ACHN (cell line): ENCODE measurements around the gene FERMT2.

Source experiments
- DNase-seq: peaks from one replicate; pipeline ENCODE4 v3.0.0-alpha.2; 2015
- in situ Hi-C: cut with HindIII; loops from 2 replicates; pipeline ENCODE4 v1.10.0; 2017; ENCODE audit warnings: low sequenced_read_pairs, low pct_ligation_motif_present, low pct_unique_long_range_greater_than_20kb

FERMT2 gene

DNA sequence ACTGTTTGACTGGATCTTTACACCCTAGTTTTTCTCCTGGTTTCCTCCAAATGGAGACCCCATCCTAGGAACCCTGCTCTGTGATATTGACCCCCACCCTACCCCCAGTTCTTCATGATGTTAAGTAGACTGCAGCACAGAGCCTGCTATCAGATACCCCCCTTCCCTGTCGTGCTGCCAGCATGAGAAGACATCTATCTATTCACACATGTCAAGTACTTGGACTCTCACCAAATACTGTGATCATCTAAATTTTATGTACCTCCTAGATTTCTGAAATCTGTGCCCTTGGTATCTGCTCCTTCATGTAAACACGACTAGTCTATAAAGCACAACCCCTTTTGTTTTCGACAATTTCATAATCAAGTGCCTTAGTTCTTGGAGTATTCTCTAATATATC, 38.9 kb downstream of the FERMT2 start:
- in situ Hi-C loops: no loop called here
- no peak for DNase-seq

- DNase-seq: no peak
- in situ Hi-C loops: no loop called here
These were observed 40.3 kb downstream of the FERMT2 start for GRCh38 chr14:52910572-52910971.

GRCh38 chr14:52907949-52908348, 42.9 kb downstream of the FERMT2 start:
- in situ Hi-C loops: no loop called here
- no peak for DNase-seq

DNA sequence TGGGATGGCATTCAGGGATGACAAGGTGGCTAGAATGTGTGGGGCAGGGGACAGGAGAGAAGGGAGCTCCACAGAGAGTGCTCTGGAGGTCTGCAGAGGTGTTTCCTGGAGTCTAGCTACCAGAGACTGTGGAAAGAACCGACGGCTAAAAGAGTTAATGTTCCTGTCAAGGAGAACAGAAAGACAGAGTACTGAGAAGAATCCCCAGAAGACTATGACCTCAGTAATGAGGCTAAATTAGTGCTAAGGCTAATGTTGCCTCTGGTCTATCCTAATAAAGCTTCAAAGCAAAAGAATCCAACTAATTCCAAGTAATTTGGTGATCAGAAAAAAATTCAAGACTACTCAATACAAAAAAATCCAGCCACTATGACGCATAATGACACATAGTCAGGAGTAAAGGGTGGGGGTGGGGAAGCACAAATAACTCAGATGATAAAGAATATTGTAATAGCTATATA, 44.7 kb downstream of the FERMT2 start:
- peak; percentile 79 for DNase-seq
- in situ Hi-C loops: no loop called here

- no peak for DNase-seq
- in situ Hi-C loops: no loop called here
These were observed 47.8 kb downstream of the FERMT2 start for GRCh38 chr14:52902971-52903619.

- no peak for DNase-seq
- in situ Hi-C loops: no loop called here
These were observed 49.4 kb downstream of the FERMT2 start for GRCh38 chr14:52901357-52901980.

GRCh38 chr14:52900731-52901130, 50.1 kb downstream of the FERMT2 start:
- in situ Hi-C loops: no loop called here
- no peak for DNase-seq

DNA sequence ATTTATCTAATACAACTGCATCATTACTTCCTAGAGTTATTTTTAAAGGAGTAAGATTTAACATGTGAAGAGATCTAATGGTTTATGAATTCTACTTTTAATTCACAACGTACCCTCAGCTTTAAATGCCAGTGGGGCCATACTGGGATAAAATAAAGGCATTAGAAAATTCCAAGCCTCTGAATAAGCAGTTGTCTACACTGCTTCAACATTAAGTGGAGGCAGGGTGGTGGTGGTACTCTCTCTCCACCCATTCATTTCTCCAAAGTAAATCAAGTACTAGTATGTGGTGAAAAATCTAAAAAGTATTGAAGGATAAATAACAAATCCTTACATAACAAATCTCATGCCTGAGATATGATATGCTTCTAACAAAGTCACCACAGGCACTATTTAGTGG, 52.4 kb downstream of the FERMT2 start:
- in situ Hi-C loops: no loop called here

GRCh38 chr14:52895000-52895399, 55.9 kb downstream of the FERMT2 start:
- no peak for DNase-seq

More for the DNA sequence above, 52.4 kb downstream of the FERMT2 start:
- DNase-seq: no peak

DNA sequence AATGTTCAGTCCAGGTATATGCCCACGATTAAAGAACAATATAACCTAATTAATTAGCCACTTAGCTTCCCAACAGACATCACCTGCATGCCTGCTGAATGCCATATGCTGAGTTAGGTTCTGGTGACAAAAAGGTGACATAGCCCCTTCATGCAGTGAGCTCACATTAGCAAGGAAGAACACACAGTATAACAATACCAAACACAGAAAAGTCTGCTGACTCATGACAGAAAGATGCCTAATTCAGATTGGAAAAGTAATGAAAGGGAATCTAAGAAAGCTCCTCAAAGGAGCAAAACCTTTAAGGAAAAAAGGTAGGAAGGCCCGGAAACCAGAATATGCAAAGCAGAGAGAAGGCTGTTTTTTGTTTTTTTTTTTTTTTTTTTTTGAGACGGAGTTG, 59.0 kb downstream of the FERMT2 start:
- in situ Hi-C loops: no loop called here

More at GRCh38 chr14:52895000-52895399, 55.9 kb downstream of the FERMT2 start:
- in situ Hi-C loops: no loop called here

GRCh38 chr14:52888839-52889838, 61.7 kb downstream of the FERMT2 start:
- DNase-seq: no peak
- in situ Hi-C loops: no loop called here

More for the DNA sequence above, 59.0 kb downstream of the FERMT2 start:
- DNase-seq: no peak

DNA sequence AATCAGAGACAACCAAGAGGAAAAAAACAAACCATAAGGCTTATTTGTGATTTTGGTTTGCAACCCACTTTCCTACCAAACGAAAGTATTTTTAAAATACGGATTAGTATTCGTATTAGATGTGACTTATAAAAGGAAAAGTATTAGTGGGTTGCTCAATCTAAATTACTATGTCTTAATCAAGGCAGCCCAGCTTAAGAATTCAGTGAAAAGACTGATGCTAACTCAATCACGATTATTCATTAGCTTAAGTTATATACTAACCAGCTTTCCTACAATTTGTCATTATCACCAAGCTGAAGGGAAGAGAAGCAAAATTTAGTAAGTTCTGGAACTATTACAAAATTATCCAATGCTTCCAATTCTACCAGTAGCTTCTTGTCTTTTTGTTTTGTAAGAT, 62.7 kb downstream of the FERMT2 start:
- in situ Hi-C loops: no loop called here
- no peak for DNase-seq

GRCh38 chr14:52885230-52885629, 65.6 kb downstream of the FERMT2 start:
- in situ Hi-C loops: no loop called here
- no peak for DNase-seq

GRCh38 chr14:52883658-52884057, 67.2 kb downstream of the FERMT2 start:
- no peak for DNase-seq
- in situ Hi-C loops: no loop called here

DNA sequence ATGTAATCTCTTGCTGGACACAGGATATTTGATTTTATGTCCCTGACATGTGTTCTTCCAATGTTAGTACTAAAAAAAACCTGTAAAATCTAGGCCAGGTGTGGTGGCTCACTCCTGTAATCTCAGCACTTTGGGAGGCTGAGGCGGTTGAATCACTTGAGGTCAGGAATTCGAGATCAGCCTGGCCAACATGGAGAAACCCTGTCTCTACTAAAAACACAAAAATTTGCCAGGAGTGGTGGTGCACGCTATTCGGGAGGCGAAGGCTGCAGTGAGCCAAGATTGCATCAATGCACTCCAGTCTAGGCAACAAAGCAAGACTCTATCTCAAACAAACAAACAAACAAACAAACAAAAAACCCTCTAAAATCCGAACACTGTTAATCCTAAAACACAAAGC, 68.0 kb downstream of the FERMT2 start:
- in situ Hi-C loops: no loop called here
- DNase-seq: no peak

DNA sequence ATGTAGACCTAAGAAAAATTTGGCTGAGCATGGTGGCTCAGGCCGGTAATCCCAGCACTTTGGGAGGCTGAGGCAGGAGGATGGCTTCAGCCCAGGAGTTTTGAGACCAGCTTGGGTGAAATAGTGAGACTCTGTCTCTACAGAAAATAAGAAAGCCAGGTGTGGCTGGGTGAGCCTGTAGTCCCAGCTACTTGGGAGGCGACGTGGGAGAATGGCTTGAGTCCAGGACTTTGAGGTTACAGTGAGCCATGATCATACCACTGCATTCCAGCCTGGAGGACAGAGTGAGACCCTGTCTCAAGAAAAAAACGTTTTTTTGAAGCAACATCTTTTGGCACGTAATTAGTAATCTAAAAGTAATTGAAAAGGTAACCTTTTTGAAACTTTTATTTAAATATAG, 70.9 kb downstream of the FERMT2 start:
- no peak for DNase-seq
- in situ Hi-C loops: no loop called here

- DNase-seq: no peak
- in situ Hi-C loops: no loop called here
These were observed 71.9 kb downstream of the FERMT2 start for GRCh38 chr14:52878946-52879345.

DNA sequence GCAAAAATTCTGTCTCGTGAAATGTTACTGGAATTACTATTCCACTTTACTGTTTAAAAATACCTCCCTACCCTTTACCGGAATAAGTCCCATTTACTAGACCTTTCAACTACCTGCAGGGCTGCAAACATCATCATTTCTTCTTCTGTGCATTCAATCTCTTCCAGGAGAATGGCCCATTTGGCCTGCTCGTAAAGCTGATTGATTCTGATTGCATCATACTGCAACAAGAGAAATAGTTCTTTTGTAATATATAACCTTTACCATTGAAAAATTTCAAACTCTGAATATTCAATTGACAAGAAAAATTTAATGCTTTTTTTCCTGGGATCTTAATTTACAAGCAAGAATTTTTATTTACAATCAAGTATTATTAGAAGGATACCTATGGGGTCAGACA, 72.4 kb downstream of the FERMT2 start:
- no peak for DNase-seq
- in situ Hi-C loops: no loop called here

- no peak for DNase-seq
- in situ Hi-C loops: no loop called here
These were observed 73.2 kb downstream of the FERMT2 start for GRCh38 chr14:52877628-52878027.
